GM23248 (cell line): ENCODE measurements around the gene MBNL3.

ENCODE experiments used
- EZH2 ChIP-seq: fragments of 200-600 bp; sonication (generic); IDR thresholded peaks from 2 replicates; pipeline ENCODE4 v1.6.1; 2018; ENCODE audit warnings: antibody characterized with exemption, mild to moderate bottlenecking; ENCODE audit not compliant: insufficient read depth, poor library complexity, severe bottlenecking
- EZH2phosphoT487 ChIP-seq: fragments of 200-600 bp; sonication (generic); IDR thresholded peaks from 2 replicates; pipeline ENCODE4 v1.6.1; 2018; ENCODE audit warnings: antibody characterized with exemption, moderate library complexity, mild to moderate bottlenecking, low read depth; ENCODE audit not compliant: insufficient read depth

DNA sequence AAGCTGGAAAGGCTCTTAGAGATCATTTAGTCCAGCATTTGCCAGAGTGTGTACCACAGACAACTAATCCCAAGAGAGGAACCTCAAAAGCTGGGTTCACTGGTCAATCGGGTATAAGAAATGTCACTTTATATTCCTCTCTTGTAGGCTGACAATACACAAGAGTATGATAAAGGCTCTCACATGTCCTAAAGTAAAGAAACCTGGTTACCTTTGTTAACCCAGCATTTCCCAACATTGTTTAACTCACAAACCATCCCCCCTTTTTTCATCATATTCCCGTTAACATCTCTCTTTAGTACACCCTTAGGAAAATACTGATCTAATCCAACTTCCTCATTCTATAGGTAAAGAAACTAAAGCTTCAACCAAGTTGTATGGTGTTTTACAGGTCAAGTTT is 74.4 kb downstream of the MBNL3 start:
- TF ChIP-seq EZH2 = no peak
- TF ChIP-seq EZH2phosphoT487 = no peak
